HG03039 (cell line): ENCODE data around the gene NIPSNAP2.
"Not testable (repeated sequence)": the region's sequence is repeated elsewhere in the genome, so short reads cannot be mapped to it uniquely, and the experiment has no call there.

Experiments
- ATAC-seq: cut with Tn5 transposase; IDR thresholded peaks from one replicate; pipeline ENCODE4 v1.9.1; 2021; ENCODE audit warnings: mild to moderate bottlenecking, moderate library complexity; ENCODE audit not compliant: unreplicated experiment

Gene NIPSNAP2

GRCh38 chr7:55964261-55965099 lies at the start of gene NIPSNAP2:
TSS of gene NIPSNAP2 (plus strand) at chr7:55964585. CDS start at chr7:55964610, 25 bp downstream.
- peak; percentile 75 for ATAC-seq

- no peak for ATAC-seq
Measured at GRCh38 chr7:55917771-55918170, 46.6 kb upstream of the NIPSNAP2 start.

GRCh38 chr7:55928006-55928767 lies 36.2 kb upstream of the NIPSNAP2 start:
- no peak for ATAC-seq

- ATAC-seq, result no peak
Measured at GRCh38 chr7:55931421-55932151, 32.8 kb upstream of the NIPSNAP2 start.

DNA sequence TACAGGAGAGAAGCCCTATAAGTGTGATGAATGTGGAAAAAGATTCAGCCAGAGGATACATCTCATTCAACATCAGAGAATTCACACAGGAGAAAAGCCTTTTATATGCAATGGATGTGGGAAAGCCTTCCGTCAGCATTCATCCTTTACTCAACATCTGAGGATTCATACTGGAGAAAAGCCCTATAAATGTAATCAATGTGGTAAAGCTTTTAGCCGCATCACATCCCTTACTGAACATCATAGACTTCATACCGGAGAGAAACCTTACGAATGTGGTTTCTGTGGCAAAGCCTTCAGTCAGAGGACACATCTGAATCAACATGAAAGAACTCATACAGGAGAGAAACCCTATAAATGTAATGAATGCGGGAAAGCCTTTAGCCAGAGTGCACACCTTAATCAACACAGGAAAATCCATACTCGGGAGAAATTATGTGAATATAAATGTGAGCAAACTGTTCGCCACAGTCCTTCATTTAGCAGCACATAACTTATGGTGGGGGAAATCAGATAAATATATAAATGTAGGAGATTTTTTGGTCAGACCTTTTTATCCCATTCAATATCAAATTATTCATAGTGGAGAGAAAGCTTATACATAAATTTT lies 24.8 kb upstream of the NIPSNAP2 start:
- no peak for ATAC-seq

GRCh38 chr7:55946545-55946944 lies 17.8 kb upstream of the NIPSNAP2 start:
- ATAC-seq, result no peak

DNA sequence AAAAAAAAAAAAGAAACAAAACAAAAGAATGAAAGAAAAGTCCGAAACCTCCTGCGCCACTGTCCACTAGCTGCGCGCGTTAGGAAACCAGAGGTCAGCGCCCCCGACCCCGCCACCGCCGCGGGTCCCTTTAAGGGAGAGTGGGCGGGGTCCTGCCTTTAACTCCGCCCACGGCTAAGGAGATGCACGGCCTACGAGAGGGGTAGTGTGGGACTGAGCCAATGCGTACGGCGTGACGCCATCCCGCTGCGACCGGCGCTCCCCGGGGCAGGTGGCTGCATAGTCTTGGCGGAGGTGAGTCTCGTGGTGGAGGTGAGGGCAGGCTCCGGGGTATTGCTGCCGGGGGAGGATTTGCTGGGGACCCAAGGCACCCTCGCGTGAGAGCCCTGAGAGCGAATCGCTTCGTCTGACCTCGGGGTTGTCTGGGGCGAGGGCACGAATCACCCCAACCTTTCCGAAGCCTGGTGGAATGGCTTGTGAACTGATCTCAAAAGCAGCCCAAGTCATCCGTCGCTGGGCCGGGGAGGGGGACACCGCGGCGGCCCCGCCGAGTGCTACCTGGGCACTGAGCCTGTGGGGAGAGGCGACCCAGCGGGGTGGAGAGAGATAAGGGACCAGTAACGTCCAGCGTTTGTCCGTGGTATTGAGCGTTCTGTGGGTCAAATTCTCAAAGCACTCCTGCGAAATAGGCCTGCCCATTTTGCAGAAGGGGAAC lies 12.6 kb upstream of the NIPSNAP2 start, which contains the start of gene MRPS17:
Gene MRPS17, plus strand, starts transcription at position 241 of the 715 bp plus-strand sequence. CDS start 1,319 bp downstream, outside the sequence.
- ATAC-seq, result peak; percentile 100

DNA sequence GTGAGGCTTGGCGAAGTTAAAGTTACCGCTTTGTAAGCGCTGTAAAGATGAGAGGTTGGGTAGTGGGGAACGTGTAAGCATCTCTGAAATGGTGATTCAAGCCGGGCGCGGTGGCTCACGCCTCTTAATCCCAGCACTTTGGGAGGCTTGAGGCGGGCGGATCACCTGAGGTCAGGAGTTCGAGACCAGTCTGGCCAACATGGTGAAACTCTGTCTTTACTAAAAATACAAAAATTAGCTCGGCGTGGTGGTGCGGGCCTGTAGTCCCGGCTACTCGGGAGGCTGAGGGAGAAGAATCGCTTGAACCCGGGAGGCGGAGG lies 12.1 kb upstream of the NIPSNAP2 start:
- not testable (repeated sequence) for ATAC-seq

- ATAC-seq, result no peak
Measured at GRCh38 chr7:55953707-55954475, 10.5 kb upstream of the NIPSNAP2 start.

- no peak for ATAC-seq
Measured at GRCh38 chr7:55957190-55957589, 7.2 kb upstream of the NIPSNAP2 start.

GRCh38 chr7:55962014-55962413 lies 2.4 kb upstream of the NIPSNAP2 start:
- no peak for ATAC-seq

GRCh38 chr7:55963584-55964168 lies 709 bp upstream of the NIPSNAP2 start:
- ATAC-seq, result no peak

DNA sequence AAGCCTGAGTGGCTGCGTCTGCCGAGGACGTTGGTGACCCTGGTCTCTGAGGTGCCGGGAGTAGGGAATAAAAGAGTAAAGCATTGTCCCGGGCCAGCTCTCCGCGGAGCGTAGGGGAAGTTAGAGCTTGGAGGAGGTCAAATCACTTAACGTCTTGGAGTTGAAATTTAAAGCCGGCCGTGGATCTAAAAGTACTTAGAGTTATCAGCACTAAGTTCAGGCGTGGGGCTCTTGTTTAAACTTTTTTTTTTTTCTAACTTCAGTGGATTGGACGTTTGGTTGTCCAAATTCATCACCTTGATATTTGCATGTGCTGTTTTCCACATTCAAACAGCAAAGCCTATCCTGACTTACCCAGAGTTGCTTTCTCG lies 700 bp downstream of the NIPSNAP2 start:
- ATAC-seq, result no peak

DNA sequence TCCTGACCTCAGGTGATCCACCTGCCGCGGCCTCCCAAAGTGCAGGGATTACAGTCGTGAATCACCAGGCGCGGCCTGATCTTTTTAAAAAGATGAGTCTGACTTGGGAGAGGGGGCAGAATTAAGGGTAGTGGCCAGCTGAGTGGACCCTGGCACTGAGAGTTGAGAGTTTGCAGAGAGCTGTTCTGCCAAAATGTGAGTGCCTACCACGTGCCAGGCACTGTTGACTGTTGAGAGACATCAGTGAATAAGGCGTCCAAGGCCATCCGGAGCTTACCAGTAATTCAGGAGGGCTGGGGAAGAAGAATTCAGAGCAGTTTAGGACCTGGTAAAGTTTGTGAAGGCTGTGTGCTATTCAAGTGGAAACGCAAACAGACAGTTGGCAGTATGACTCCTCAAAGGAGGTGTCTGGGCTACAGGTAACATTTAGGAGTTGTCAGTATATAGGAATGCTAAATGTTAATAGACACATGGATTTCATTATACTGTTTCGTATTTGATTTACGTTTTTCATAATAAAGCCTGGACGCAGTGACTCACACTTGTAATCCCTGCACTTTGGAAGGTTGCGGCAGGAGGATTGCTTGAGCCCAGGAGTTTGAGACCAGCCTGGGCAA lies 1.5 kb downstream of the NIPSNAP2 start:
- ATAC-seq, result no peak

DNA sequence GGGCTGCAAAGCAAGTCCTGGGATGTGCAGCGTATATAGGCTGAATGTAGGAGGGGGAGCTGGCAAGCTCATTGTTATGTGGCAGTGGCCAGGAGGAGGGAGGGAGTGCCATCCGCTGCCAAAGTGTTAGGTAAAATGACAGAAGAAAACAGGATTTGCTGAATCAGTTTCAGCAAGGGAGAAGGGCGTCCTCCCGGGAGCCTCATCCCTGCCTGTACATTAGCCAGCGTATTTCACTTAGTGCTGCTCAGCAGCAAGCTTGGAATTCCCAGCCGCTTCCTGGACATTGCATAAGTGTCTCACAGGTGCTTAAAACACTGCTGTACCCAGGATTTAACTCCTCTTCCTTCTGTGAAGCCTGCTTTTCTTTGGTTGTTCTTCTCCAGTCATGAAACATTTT lies 2.5 kb downstream of the NIPSNAP2 start:
- no peak for ATAC-seq

GRCh38 chr7:55969391-55969790 lies 5.0 kb downstream of the NIPSNAP2 start:
- ATAC-seq, result no peak

DNA sequence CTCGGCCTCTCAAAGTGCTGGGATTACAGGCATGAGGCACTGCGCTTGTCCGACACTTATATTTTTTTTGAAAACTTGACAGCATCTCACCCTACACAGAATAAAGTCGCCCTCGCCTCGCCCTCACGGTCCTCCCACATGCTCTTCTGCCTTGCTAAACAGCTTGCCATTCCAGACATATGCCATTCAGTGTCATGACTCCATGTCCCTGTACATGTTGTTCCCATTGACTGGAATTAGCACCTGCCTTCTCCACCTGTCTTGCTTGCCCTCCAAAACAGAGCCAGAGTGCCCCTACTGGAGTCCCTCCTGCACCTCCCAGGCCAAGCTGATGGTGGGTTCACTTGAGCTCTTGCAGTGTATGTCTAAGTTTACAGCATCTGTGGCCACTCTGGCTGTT lies 6.2 kb downstream of the NIPSNAP2 start:
- ATAC-seq, result no peak

GRCh38 chr7:55970978-55971377 lies 6.6 kb downstream of the NIPSNAP2 start:
- no peak for ATAC-seq

GRCh38 chr7:55973747-55974250 lies 9.4 kb downstream of the NIPSNAP2 start:
- ATAC-seq, result no peak
